Loucy (cell line): ENCODE measurements around the gene ARHGAP6.

Experiments used
- H2AFZ ChIP-seq: fragments of 200-600 bp; sonication (generic); 2 replicates; pipeline ENCODE4 v1.6.0; 2016; ENCODE audit warnings: antibody characterized with exemption, mild to moderate bottlenecking, low read length, moderate library complexity
- H3F3A ChIP-seq: fragments of 200-600 bp; 2 replicates; pipeline ENCODE4 v1.6.0; 2016; ENCODE audit warnings: antibody characterized with exemption, low read depth, mild to moderate bottlenecking
- H3K27me3 ChIP-seq: fragments of 200-600 bp; sonication (generic); 2 replicates; pipeline ENCODE4 v1.6.1; 2014; ENCODE audit warnings: low read length, mild to moderate bottlenecking; ENCODE audit not compliant: insufficient read depth, poor library complexity, severe bottlenecking
- H3K36me3 ChIP-seq: fragments of 200-600 bp; sonication (generic); 2 replicates; pipeline ENCODE4 v1.6.1; 2016; ENCODE audit warnings: low read length; ENCODE audit not compliant: insufficient read depth
- H3K4me1 ChIP-seq: fragments of 200-600 bp; sonication (generic); 2 replicates; pipeline ENCODE4 v1.5.1; 2014; ENCODE audit warnings: low read length, mild to moderate bottlenecking; ENCODE audit not compliant: insufficient read depth, poor library complexity, severe bottlenecking
- H3K4me2 ChIP-seq: fragments of 200-600 bp; sonication (generic); 2 replicates; pipeline ENCODE4 v1.6.0; 2014; ENCODE audit warnings: antibody characterized with exemption, low read length, low read depth, mild to moderate bottlenecking; ENCODE audit not compliant: poor library complexity, severe bottlenecking
- H3K4me3 ChIP-seq: fragments of 200-600 bp; sonication (generic); 2 replicates; pipeline ENCODE4 v1.5.1; 2014; ENCODE audit warnings: low read length, mild to moderate bottlenecking, mixed read lengths; ENCODE audit not compliant: poor library complexity, severe bottlenecking
- H3K79me2 ChIP-seq: fragments of 200-600 bp; sonication (generic); 2 replicates; pipeline ENCODE4 v1.6.1; 2014; ENCODE audit warnings: low read length; ENCODE audit not compliant: insufficient read depth
- H3K9ac ChIP-seq: fragments of 200-600 bp; sonication (generic); 2 replicates; pipeline ENCODE4 v1.6.0; 2014; ENCODE audit warnings: mild to moderate bottlenecking, low read depth, low read length, moderate library complexity; ENCODE audit not compliant: poor library complexity, severe bottlenecking
- H3K9me2 ChIP-seq: fragments of 200-600 bp; sonication (generic); replicated peaks from 2 replicates; pipeline ENCODE4 v1.6.1; 2016; ENCODE audit warnings: low read depth, low read length, mixed read lengths
- H3K9me3 ChIP-seq: fragments of 200-600 bp; sonication (generic); 2 replicates; pipeline ENCODE4 v1.6.1; 2014; ENCODE audit warnings: mild to moderate bottlenecking, antibody characterized with exemption, low read length, low read depth; ENCODE audit not compliant: insufficient read depth
- H4K20me1 ChIP-seq: fragments of 200-600 bp; sonication (generic); 2 replicates; pipeline ENCODE4 v1.6.0; 2014; ENCODE audit warnings: antibody characterized with exemption, low read length, mild to moderate bottlenecking; ENCODE audit not compliant: insufficient read depth, poor library complexity, severe bottlenecking
- CTCF ChIP-seq: fragments of 200-600 bp; sonication (generic); conservative IDR thresholded peaks from 2 replicates; pipeline ENCODE4 v1.5.1; 2014; ENCODE audit warnings: mild to moderate bottlenecking, antibody characterized with exemption, low read length
- EZH2phosphoT487 ChIP-seq: fragments of 200-600 bp; IDR thresholded peaks from 2 replicates; pipeline ENCODE4 v1.6.1; 2018; ENCODE audit warnings: antibody characterized with exemption, mild to moderate bottlenecking, moderate library complexity, borderline replicate concordance

The ARHGAP6 gene

DNA sequence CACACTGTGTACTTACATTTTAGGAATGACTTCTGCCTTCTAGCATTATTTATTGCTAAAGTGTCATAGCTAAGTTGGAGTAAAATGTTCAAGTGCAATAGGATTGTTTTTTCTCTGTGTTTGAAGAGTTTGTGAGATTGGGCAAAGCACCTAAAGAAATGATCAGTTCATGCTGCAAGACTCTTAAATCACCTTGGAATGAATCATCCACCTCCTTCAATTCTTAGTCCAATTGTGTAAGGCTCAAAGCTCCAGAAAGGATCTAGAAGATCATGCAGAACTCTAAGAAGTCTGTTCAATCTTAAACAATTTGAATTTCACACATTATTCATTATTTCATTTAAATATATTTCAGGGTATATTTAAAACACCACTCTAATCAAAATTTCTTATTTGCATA lies 235.4 kb downstream of the ARHGAP6 start:
- no peaks in the 10 kb centered on the region for H3K36me3 ChIP-seq

DNA sequence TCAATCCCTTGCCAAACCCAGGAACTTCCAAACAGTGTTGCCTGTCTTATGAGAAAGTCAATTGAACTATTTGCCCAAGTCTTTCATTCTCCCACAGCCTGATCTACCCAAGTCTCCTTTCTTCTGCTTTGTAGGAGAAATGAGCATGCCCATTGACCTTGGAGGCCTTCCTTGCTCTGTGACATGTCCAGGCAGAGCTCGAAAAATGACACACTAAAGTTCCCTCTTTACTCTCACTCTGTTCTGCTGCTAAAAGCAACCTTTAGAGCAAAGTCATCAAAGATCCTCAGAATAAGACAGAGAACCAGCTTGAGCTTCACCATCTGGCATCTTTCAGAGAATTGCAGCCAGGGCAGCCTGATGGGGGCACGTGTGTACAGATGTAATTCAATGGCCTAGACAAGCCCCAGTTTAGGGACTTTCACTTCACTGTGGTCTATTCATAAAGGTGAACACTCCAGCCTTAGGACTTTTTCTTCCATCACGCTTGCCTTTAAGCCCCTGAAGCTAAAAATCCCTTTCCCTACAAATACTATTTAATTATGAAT lies 236.1 kb downstream of the ARHGAP6 start:
- H3K9ac ChIP-seq: no peak overlapping the region
- H3K9me2 ChIP-seq: no peaks in the 10 kb centered on the region
- H3K27me3 ChIP-seq: no peaks in the 10 kb centered on the region
- H3K4me2 ChIP-seq: no peak overlapping the region
- H2AFZ ChIP-seq: no peak overlapping the region
- no peaks in the 10 kb centered on the region for H3K4me1 ChIP-seq
- no peaks in the 10 kb centered on the region for H3K36me3 ChIP-seq
- no peaks in the 10 kb centered on the region for H3K79me2 ChIP-seq
- no peak for TF ChIP-seq EZH2phosphoT487
- no peak for TF ChIP-seq CTCF
- no peaks in the 10 kb centered on the region for H3F3A ChIP-seq
- no peaks in the 10 kb centered on the region for H3K9me3 ChIP-seq
- H4K20me1 ChIP-seq: no peaks in the 10 kb centered on the region
- no peak overlapping the region for H3K4me3 ChIP-seq

More for the DNA sequence above, 235.4 kb downstream of the ARHGAP6 start:
- H4K20me1 ChIP-seq: no peaks in the 10 kb centered on the region
- H3K4me2 ChIP-seq: no peak overlapping the region
- H3K9me3 ChIP-seq: no peaks in the 10 kb centered on the region
- no peaks in the 10 kb centered on the region for H3K27me3 ChIP-seq
- H3K9ac ChIP-seq: no peak overlapping the region
- H2AFZ ChIP-seq: no peak overlapping the region
- H3F3A ChIP-seq: no peaks in the 10 kb centered on the region
- TF ChIP-seq EZH2phosphoT487 (no peak), CTCF (no peak)
- no peak overlapping the region for H3K4me3 ChIP-seq
- H3K79me2 ChIP-seq: no peaks in the 10 kb centered on the region
- no peaks in the 10 kb centered on the region for H3K9me2 ChIP-seq
- H3K4me1 ChIP-seq: no peaks in the 10 kb centered on the region

DNA sequence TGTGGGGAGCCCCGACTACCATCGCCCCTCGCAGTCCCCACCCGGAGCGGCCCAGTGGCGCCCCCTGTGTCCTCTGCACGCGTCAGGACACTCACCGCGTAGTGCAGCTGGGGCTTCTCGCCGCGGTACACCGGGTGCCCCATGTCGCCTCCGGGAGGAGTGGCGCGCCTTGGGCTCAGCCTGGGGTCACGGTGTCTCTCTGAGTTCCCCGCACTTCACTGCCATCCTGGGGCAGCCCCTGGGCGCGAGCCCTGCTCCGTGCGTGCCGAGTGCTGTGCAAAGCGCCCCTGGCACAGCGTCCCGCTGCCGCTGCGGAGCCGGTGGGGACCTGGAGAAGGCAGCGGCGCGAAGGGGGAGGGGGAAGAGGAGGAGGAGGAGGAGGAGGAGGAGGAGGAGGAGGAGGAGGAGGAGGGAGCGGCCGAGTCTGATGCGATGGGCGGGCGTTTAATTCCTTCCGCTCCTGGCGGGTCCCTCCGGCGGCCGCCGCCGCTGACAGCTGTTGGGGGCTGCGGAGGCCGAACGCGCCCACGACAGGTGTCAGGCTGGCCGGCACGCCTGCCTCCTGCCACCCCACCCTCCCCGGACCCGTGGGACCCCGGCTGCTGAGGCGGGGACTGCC lies 238.2 kb downstream of the ARHGAP6 start:
- Histone ChIP-seq H3K36me3 (no peaks in the 10 kb centered on the region), H2AFZ (no peak overlapping the region), H3K79me2 (no peaks in the 10 kb centered on the region), H3K4me1 (peaks cover 14% of the 10 kb centered on the region), H3K4me3 (no peak overlapping the region), H3K27me3 (no peaks in the 10 kb centered on the region), H3F3A (no peaks in the 10 kb centered on the region), H3K4me2 (no peak overlapping the region), H3K9me3 (no peaks in the 10 kb centered on the region), H3K9me2 (no peaks in the 10 kb centered on the region), H4K20me1 (no peaks in the 10 kb centered on the region), H3K9ac (no peak overlapping the region)
- TF ChIP-seq CTCF (no peak), EZH2phosphoT487 (no peak)
